ENCODE measurements around the gene ABCC4. TPM values are rescaled to one million over a fixed set of nuclear protein-coding genes. Genes with fewer than 3 reads are reported as not detected.

Gene ABCC4
- total and polyA plus RNA-seq, 2 of the 13 experiments (the other 11 are each of a cell fraction or from before 2014, with no cell fraction given): 4.2 to 11.3 TPM

DNA sequence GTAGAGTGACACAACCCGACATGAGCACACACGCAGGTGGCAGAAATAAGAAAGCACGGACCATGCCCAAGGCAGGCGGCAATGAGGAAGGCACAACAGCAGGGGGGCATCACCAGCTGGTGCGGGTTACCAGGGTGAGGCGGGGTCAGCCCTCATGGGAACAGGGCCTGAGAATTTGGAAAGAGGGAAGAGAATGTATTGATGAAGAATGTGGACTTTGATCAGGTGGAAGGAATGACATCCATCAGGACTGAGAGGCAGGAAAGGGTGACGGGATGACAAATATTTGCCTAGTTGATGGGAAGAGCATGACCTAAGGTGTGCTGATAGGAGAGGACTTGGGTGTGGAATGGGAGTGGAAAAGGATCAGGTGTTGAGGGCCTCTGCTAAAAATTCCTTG lies 177.5 kb downstream of the ABCC4 start (continued):
- TF ChIP-seq FOXO1 (CRISPR knock-in tag; IDR thresholded peaks at IDR 0.05) (peak; percentile 71), ZMYM4 (CRISPR knock-in tag; IDR thresholded peaks at IDR 0.05) (peak; percentile 79), CREM (IDR thresholded peaks at IDR 0.05) (peak; percentile 60; the same call in 1 of the 2 replicates), CREM (CRISPR knock-in tag; IDR thresholded peaks at IDR 0.05) (no peak), RXRB (CRISPR knock-in tag; IDR thresholded peaks at IDR 0.05; ENCODE audit: borderline replicate concordance) (peak; percentile 77; the same call in 1 of the 2 replicates), AGO2 (optimal IDR thresholded peaks at IDR 0.05; ENCODE audit: low read depth, low read length) (no peak), HOXD1 (CRISPR knock-in tag; IDR thresholded peaks at IDR 0.05) (peak; percentile 90), ZNF781 (CRISPR knock-in tag; IDR thresholded peaks at IDR 0.05; ENCODE audit: borderline replicate concordance, not compliant biosample characterization) (peak; percentile 40), ZNF17 (CRISPR knock-in tag; IDR thresholded peaks at IDR 0.05) (no peak), ZNF614 (CRISPR knock-in tag; IDR thresholded peaks at IDR 0.05; ENCODE audit: borderline replicate concordance) (peak; percentile 22; the same call in 1 of the 2 replicates), CBX5 (CRISPR knock-in tag; IDR thresholded peaks at IDR 0.05; ENCODE audit: borderline replicate concordance) (0 out of 2 replicates have a peak, but pooled peaks have one; percentile 63), HOMEZ (CRISPR knock-in tag; IDR thresholded peaks at IDR 0.05; ENCODE audit: low read depth) (peak; percentile 93; the same call in 1 of the 2 replicates), HNRNPL (IDR thresholded peaks at IDR 0.05; ENCODE audit: low read depth, low read length) (0 out of 2 replicates have a peak, but pooled peaks have one; percentile 35), NCOA2 (CRISPR knock-in tag; IDR thresholded peaks at IDR 0.05) (peak; percentile 86), HDAC1 (CRISPR knock-in tag; IDR thresholded peaks at IDR 0.05) (peak; percentile 67), GATAD2A (CRISPR knock-in tag; IDR thresholded peaks at IDR 0.05) (peak; percentile 85), TARDBP (CRISPR knock-in tag; IDR thresholded peaks at IDR 0.05) (peak; percentile 49; the same call in 1 of the 2 replicates)
- TF ChIP-seq, protein P1, sequence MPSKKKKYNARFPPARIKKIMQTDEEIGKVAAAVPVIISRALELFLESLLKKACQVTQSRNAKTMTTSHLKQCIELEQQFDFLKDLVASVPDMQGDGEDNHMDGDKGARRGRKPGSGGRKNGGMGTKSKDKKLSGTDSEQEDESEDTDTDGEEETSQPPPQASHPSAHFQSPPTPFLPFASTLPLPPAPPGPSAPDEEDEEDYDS (CRISPR knock-in tag; IDR thresholded peaks at IDR 0.05): peak; percentile 31; the same call in 1 of the 2 replicates
- TF ChIP-seq, protein P2, sequence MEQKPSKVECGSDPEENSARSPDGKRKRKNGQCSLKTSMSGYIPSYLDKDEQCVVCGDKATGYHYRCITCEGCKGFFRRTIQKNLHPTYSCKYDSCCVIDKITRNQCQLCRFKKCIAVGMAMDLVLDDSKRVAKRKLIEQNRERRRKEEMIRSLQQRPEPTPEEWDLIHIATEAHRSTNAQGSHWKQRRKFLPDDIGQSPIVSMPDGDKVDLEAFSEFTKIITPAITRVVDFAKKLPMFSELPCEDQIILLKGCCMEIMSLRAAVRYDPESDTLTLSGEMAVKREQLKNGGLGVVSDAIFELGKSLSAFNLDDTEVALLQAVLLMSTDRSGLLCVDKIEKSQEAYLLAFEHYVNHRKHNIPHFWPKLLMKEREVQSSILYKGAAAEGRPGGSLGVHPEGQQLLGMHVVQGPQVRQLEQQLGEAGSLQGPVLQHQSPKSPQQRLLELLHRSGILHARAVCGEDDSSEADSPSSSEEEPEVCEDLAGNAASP (CRISPR knock-in tag; IDR thresholded peaks at IDR 0.05; ENCODE audit: borderline replicate concordance): peak; percentile 81; the same call in 1 of the 2 replicates
- TF ChIP-seq, protein P3, sequence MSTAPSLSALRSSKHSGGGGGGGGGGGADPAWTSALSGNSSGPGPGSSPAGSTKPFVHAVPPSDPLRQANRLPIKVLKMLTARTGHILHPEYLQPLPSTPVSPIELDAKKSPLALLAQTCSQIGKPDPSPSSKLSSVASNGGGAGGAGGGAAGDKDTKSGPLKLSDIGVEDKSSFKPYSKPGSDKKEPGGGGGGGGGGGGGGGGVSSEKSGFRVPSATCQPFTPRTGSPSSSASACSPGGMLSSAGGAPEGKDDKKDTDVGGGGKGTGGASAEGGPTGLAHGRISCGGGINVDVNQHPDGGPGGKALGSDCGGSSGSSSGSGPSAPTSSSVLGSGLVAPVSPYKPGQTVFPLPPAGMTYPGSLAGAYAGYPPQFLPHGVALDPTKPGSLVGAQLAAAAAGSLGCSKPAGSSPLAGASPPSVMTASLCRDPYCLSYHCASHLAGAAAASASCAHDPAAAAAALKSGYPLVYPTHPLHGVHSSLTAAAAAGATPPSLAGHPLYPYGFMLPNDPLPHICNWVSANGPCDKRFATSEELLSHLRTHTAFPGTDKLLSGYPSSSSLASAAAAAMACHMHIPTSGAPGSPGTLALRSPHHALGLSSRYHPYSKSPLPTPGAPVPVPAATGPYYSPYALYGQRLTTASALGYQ (CRISPR knock-in tag; IDR thresholded peaks at IDR 0.05): peak; percentile 78; the same call in 1 of the 2 replicates
- TF ChIP-seq, protein P4, sequence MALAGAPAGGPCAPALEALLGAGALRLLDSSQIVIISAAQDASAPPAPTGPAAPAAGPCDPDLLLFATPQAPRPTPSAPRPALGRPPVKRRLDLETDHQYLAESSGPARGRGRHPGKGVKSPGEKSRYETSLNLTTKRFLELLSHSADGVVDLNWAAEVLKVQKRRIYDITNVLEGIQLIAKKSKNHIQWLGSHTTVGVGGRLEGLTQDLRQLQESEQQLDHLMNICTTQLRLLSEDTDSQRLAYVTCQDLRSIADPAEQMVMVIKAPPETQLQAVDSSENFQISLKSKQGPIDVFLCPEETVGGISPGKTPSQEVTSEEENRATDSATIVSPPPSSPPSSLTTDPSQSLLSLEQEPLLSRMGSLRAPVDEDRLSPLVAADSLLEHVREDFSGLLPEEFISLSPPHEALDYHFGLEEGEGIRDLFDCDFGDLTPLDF (CRISPR knock-in tag; IDR thresholded peaks at IDR 0.05): no peak

Measured in HepG2 (cell line).